ENCODE results near the gene NUDT8. TPM values are rescaled to one million over a fixed set of nuclear protein-coding genes. Genes with fewer than 3 reads are reported as not detected.

Gene NUDT8
- total RNA-seq, 3 donors from 2014 or later: 9.7 to 15.1 (median 12.0) TPM

GRCh38 chr11:67582011-67582410, 47.7 kb downstream of the NUDT8 start:
- DNase-seq (ENCODE audit: low spot score in 2 of 2): no peak
- intact Hi-C loops (cut with DNase I; ENCODE audit: low total_unique reads): no loop called here
- Histone ChIP-seq H3K4me3 (no peak overlapping the region), H3K27ac (peak overlapping the region; percentile 66 to 98), H3K27me3 (no peaks in the 10 kb centered on the region), H3K4me1 (peaks cover 3 to 5% of the 10 kb centered on the region in 2 donors), H3K36me3 (no peaks in the 10 kb centered on the region), H3K9me3 (no peaks in the 10 kb centered on the region)
- no peak for TF ChIP-seq POLR2A (IDR thresholded peaks at IDR 0.05)
- TF ChIP-seq POLR2AphosphoS5 (IDR thresholded peaks at IDR 0.05): no peak
- TF ChIP-seq CTCF (IDR thresholded peaks at IDR 0.05): no peak

GRCh38 chr11:67581469-67581868, 48.3 kb downstream of the NUDT8 start:
- H3K27me3 ChIP-seq: no peaks in the 10 kb centered on the region
- intact Hi-C loops (cut with DNase I; ENCODE audit: low total_unique reads): no loop called here

GRCh38 chr11:67577951-67578350, 51.8 kb downstream of the NUDT8 start:
- TF ChIP-seq POLR2AphosphoS5 (IDR thresholded peaks at IDR 0.05) (no peak), POLR2A (IDR thresholded peaks at IDR 0.05) (no peak), CTCF (IDR thresholded peaks at IDR 0.05) (no peak)
- intact Hi-C loops (cut with DNase I; ENCODE audit: low total_unique reads): no loop called here
- H3K27me3 ChIP-seq: no peaks in the 10 kb centered on the region
- no peak overlapping the region for H3K4me3 ChIP-seq
- H3K4me1 ChIP-seq: peaks cover 2 to 5% of the 10 kb centered on the region in 2 donors
- H3K36me3 ChIP-seq: no peaks in the 10 kb centered on the region
- no peaks in the 10 kb centered on the region for H3K9me3 ChIP-seq
- no peak overlapping the region for H3K27ac ChIP-seq
- no peak for DNase-seq (ENCODE audit: low spot score in 2 of 2)

More at GRCh38 chr11:67581469-67581868, 48.3 kb downstream of the NUDT8 start:
- Histone ChIP-seq H3K4me1 (peaks cover 3 to 5% of the 10 kb centered on the region in 2 donors), H3K9me3 (no peaks in the 10 kb centered on the region), H3K27ac (peak overlapping the region in 1 of 2 donors; percentile 98), H3K36me3 (no peaks in the 10 kb centered on the region), H3K4me3 (no peak overlapping the region)
- TF ChIP-seq CTCF (IDR thresholded peaks at IDR 0.05) (no peak), POLR2A (IDR thresholded peaks at IDR 0.05) (no peak), POLR2AphosphoS5 (IDR thresholded peaks at IDR 0.05) (no peak)
- no peak for DNase-seq (ENCODE audit: low spot score in 2 of 2)

Other genes with a start within 250 kb of the NUDT8 start
- 10 to 100 TPM; 11.0 to 31.0 (median 24.6) TPM for gene RAD9A, start 238.0 kb downstream of the NUDT8 start, total RNA-seq
- 10 to 100 TPM; 73.1 to 91.9 (median 76.7) TPM for gene PPP1CA, start 228.1 kb downstream of the NUDT8 start, total RNA-seq
- 1 to 10 TPM in 2 of 3 donors, under 1 TPM in 1; 0.66 to 2.0 (median 1.6) TPM for gene TBC1D10C, start 225.9 kb downstream of the NUDT8 start, total RNA-seq
- gene CARNS1, start 214.3 kb downstream of the NUDT8 start, total RNA-seq: 1 to 10 TPM in 1 of 3 donors, under 1 TPM in 2; 0.16 to 4.2 (median 0.66) TPM
- 10 to 100 TPM; 28.0 to 41.6 (median 40.1) TPM for gene RPS6KB2, start 201.4 kb downstream of the NUDT8 start, total RNA-seq
- 1 to 10 TPM; 2.1 to 9.2 (median 8.0) TPM for gene PTPRCAP, start 192.3 kb downstream of the NUDT8 start, total RNA-seq
- 10 to 100 TPM; 73.6 to 84.3 (median 80.0) TPM for gene CORO1B, start 186.5 kb downstream of the NUDT8 start, total RNA-seq
- not detected for gene GPR152, start 177.2 kb downstream of the NUDT8 start, total RNA-seq
- gene CABP4, start 174.6 kb downstream of the NUDT8 start, total RNA-seq: 10 to 100 TPM in 1 of 3 donors, 1 to 10 TPM in 2; 3.5 to 10.7 (median 3.9) TPM
- gene TMEM134, start 160.7 kb downstream of the NUDT8 start, total RNA-seq: 10 to 100 TPM; 37.8 to 54.2 (median 42.3) TPM
- 10 to 100 TPM; 66.4 to 84.5 (median 69.8) TPM for gene AIP, start 146.9 kb downstream of the NUDT8 start, total RNA-seq
- 10 to 100 TPM in 2 of 3 donors, 1 to 10 TPM in 1; 6.4 to 20.0 (median 11.7) TPM for gene PITPNM1, start 124.6 kb downstream of the NUDT8 start, total RNA-seq
- 10 to 100 TPM; 32.1 to 35.4 (median 32.8) TPM for gene CDK2AP2, start 121.8 kb downstream of the NUDT8 start, total RNA-seq
- not detected for gene CABP2, start 106.5 kb downstream of the NUDT8 start, total RNA-seq
- gene GSTP1, start 46.1 kb downstream of the NUDT8 start, total RNA-seq: 1,000 to 10,000 TPM in 2 of 3 donors, 100 to 1,000 TPM in 1; 552 to 1,029 (median 1,013) TPM
- gene NDUFV1, start 23.0 kb downstream of the NUDT8 start, total RNA-seq: 100 to 1,000 TPM; 159 to 222 (median 186) TPM
- gene TBX10, start 9.8 kb upstream of the NUDT8 start, total RNA-seq: not detected
- gene ACY3, start 20.8 kb upstream of the NUDT8 start, total RNA-seq: under 1 TPM in 2 of 3 donors, not detected in 1; 0.66 to 0.73 TPM
- gene ALDH3B2, start 44.7 kb upstream of the NUDT8 start, total RNA-seq: 10 to 100 TPM in 2 of 3 donors, under 1 TPM in 1; 0.32 to 62.3 (median 44.1) TPM

All from breast epithelium (tissue), 4 donors.